Stromal cell of bone marrow (primary cell): Measurements from ENCODE around the gene TDRD1.
A peak's percentile ranks its signal among the peaks of the same experiment; 100 is the strongest.

Experiments used
- DNase-seq: peaks from one replicate; pipeline ENCODE4 v3.0.0-alpha.2; 2012; ENCODE audit warnings: low read depth

The TDRD1 gene

DNA sequence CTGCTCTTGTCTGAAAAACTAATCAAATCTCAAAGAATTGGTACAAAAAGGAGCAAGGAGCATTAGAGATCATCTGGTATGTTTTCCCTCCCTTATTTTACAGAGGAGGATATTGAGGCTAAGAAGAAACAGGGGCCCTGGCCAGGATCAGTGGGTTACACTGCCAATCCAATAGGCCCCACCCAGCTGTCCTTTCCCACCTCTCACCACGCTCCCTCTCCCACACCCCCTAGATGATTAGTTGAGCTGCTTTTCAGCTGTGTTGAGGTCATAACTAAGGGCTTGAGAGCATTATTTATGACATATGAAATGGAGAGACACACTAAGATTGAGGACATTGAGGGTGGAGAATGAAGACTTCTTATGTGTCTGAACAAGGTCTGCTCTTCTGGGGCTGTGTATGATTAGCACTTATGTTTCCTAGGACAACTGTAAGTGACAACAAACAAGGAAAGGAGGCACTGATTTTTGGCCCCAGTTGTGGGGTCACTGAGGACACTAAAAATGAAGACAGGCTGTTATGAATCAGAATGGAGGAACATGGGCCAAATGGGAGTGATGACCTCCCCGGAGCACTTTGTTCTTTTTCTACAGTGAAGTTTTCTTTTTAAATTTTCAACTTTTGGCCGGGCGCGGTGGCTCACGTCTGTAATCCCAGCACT lies 86.4 kb downstream of the TDRD1 start:
- peak; percentile 21 for DNase-seq

DNA sequence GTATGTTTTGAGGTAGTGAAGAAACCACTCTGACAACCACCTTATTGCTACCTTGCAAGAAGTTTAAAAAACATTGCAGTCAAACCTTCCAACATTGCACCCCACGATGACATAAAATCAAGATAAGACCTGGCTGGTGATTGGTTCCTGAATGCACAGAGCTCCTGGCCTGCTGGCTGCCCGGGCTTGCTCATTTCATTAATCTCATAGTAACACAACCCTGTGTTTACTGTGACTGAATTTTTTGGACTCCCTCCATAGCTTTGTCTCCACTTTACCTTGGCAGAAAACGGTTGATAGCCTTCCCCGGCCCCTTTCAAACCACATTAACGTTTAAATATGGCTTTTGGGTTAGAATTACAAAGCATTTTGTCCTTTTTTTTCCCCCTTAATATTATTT lies 87.4 kb downstream of the TDRD1 start:
- DNase-seq = no peak

DNA sequence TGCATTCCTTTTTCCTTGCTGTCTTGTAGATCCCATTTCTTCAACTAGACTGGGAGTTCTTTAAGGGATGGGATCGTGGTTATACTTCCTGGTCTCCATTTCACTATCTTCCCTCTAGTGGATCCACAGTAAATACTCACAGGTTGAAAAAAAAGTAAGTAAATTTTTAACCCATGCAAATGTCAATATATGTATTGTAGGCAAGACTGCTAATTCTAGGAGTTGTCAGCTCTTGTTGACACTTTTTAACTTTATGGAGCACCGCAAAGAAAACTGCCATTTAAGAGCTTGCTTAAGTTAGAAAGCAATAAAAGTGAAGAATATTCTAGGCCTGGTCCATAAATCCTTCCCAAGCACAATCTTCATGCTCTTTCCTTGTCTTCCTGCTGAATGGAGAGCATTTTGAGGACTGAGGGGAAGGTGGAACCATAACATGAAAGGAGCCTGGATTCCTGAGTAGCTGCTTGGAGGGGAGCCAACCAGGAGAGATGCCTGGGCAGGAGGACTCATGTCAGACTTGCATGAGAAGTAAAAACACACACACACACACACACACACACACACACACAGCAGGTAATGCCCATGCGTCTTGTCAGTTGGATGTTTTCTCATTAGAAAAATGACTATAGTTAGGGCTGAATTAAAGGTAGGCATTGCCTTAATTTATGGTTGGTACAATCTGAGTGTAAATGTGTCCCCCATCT lies 92.1 kb downstream of the TDRD1 start:
- no peak for DNase-seq

DNA sequence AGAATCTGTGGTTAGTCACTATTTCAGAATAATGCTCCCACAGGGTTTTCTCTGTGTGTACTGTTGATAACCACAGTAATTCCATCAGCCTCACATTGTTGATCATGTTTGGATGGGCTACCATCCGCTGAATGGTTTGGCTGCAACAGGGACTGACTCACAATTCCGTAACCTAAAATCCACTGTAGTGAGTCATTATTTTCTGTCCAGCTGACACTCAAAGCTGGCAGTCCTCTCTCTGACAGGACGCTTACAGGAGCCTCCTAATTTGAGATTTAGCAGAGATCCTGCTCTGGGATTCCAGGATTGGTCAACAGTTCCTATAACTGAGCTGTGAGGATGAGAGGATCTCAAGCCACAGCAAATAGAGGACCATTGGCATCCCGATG lies 92.6 kb downstream of the TDRD1 start:
- DNase-seq = peak; percentile 92

DNA sequence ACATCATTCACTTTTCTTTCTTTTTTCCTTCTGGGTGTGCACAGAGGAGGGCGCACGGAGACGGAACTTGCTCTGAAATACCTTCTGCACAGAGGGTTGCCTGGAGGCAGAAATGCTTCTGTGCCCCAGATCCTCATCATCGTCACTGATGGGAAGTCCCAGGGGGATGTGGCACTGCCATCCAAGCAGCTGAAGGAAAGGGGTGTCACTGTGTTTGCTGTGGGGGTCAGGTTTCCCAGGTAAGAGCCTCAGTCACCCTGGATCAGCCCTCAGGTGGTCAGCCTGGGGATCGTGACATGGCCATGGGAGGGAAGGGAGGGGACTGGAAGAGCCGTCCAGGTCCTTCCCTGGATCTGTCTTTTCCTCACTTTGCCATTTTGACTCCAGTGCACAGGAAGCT lies 93.5 kb downstream of the TDRD1 start:
- no peak for DNase-seq

DNA sequence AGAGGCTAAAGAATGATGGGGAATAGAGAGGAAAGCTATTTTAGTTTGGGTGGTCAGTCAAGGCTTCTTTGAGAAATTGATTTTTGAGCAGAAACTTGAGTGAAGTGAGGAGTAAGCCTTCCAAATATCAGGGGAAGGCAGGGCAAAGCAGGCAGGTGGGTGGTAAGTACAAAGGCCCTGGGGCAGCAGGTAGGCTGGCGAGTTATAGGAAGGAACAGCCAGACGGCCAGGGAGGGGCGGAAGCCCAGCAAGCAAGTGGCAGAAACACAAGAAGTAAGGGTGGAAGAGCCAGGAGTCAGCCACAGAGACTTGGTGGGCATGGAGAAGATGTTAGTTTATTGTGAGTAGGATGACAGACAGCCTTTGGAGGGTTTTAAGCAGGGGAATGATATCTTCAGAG lies 94.8 kb downstream of the TDRD1 start:
- DNase-seq = no peak

DNA sequence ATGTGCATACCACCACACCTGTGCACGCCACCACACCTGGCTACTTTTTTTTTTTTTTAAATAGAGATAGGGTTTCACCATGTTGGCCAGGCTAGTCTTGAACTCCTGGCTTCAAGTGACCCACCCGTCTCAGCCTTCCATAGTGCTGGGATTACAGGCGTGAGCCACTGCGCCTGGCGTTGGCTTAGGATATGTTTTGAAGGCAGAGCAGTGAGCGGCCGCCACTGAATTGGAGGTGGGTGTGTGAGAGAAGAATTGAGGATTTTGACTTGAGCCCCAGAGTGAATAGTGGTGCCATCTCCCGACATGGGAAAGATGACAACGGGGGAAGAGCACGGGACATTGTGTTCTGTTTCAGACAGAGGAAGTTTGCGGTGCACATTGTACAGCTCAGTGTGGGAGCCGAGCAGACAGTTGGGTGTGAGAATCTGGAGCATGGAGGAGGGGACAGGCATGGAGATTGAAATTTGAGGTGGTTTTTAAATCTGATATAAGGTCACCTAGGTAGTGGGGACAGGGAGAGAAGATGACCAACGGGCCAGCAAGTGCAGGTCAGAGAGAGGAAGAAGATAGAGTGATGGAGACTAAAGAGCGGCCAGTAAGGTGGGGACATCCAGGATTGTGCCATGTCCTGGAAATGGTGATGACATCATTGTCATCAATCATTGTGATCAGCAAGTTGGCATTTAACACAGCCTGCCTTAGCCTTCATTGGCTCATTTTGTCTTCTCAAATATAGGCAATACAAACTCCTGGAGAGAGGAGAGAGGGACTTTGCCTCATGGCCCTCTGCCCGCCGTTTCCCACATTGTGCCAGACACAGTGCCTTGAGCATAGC lies 95.7 kb downstream of the TDRD1 start:
- no peak for DNase-seq

DNA sequence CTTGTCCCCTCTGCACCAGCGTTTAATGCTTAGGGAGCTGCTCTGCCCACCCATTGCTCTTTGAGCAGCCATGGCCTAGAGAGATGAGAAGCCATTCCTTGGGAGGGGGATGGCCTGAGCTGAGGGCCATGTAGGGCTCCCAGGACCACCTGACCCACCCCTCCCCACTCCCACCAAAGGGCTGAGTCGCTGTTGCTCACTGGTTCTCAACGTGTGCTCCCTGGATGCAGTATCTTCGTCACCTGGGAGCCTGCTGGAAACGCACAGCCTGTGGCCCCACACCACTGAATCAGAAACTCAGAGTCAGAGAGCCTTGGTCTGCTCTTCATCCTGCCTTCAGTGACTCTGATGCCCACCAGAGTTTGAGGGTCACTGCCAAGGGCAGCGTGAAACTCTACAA lies 96.9 kb downstream of the TDRD1 start:
- DNase-seq = no peak

DNA sequence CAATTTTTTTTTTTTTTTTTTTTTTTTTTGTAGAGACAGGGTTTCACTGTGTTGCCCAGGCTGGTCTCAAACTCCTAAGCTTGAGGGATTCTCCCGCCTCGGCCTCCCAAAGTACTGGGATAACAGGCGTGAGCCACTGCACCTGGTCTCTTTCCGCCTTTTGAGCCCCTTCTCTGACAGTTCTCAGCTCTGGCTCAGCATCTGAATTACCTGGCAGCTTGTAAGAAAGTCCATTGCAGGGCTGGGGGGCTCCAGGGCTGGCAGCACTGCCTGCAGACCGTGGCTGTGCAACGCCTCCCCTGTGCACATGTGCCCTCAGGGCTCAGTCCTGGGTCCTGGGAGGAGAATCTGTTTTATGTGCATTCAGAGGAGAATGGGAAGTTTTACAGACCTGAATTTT lies 97.5 kb downstream of the TDRD1 start:
- DNase-seq = no peak

DNA sequence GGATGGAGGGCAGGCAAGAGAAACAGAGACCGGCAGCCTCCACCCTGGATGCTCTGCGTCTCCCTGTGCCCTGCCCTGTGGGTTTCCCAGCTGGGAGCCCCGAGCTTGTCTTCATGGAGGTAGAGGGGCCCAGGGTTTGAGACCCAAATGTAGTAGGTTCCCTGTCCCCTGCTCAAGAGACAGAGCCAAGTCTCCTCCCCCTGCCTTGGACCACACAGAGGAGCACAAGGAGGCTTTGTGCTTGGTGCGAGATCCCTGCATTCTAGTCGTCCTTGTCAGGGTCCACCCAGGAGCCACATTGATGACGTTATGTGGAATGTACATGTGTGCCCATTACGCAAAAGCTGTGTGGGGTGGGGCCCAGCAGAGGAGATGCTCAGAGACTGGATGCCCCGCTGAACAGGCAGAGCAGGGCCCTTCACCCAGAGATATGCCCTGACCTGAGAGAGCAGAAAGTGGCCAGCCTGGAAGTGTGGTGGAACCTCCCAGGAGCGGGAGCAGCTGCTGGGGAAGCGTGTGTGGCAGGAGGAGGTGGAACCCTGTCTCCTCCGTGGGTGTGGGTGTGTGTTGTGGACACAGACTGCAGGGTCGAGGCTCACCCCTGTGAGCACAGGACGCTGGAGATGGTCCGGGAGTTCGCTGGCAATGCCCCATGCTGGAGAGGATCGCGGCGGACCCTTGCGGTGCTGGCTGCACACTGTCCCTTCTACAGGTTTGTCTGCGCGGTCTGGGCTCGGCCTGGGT lies 99.2 kb downstream of the TDRD1 start:
- no peak for DNase-seq

DNA sequence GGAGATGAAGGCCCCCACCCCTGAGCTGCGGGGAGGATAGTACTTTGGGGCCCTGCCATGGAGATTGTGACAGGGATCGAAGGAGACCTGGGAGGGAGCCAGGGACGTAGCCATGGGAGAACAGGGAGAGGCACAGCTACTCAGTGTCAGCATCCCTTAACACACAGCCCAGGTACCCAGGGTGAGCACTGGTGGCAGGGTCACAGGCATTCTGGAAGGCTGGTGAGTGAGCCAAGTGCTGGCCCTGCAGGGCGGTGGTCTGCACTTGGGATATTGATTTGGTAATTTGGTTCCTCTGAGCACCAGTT lies 99.7 kb downstream of the TDRD1 start:
- DNase-seq = no peak

DNA sequence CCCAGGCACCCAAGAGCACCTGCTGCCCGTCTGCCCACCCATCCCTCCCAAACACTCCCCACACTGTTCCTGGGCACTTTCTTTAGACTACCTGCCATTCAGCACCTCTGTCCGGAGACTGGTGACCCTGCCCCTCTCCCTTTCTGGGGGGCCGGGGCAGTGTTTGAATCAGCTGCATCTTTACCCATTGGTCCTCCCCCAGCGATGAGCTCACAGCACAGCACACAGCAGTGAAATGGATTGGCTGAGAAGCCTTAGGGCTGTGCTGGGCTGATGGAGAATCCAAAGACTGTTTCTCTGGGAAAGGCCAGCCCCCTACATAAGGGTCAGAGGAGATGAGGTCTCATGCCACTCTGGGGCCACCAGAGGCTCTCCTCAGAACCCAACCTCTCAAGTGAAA lies 100.1 kb downstream of the TDRD1 start:
- DNase-seq = no peak

DNA sequence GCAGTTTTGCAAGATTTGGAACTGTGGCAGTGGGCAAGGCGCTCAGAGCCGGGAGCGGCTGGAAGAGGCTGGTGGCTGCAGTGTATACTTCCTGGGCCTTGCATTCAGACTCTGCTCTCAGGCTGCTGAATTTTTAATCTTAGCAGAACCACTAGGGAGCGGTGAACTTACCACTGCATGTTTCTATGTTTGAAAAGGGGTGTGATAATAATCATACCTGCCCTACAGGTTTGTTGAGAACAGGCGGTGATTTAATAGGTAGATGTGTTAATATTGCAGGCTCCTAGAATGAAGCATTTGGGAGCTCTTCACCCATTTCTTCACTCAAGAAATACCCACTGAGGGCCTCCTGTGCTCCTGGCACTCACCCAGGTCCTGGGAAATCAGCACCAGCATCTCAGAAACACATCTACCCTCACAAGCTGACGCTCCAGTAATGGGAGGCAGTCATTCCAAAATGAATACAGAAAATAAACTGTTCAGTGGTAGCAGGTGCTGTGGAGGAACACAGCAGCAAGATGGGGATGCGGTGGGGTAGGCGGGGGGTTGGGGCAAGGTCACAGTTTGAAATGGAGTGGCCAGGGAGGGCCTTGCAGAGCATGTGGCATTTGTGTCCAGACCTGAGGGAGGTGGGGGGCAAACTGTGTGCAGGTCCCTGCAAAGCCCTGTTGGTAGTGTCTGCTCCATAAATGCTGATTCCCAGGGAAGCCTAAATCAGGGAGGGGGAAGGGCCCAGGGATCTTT lies 100.9 kb downstream of the TDRD1 start:
- no peak for DNase-seq

DNA sequence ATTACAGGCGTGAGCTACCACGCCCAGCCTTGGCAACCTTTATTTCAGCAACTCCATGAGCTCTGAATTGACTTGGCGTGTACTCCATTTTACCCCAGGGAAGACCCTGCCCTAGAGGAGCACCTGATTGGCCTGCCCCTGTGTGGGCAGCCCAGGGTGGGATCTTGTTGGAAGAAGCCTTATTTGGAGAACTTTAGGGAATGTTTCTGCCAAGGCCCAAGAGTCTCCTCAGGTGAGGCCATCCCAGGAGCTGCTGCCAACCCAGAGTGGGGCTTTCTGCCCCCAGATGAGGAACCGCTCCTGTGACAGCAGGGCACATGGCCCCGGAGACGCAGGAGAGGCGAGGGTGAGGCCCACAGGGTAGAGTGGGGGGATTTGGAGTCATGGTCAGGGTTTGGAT lies 101.9 kb downstream of the TDRD1 start:
- DNase-seq = no peak

DNA sequence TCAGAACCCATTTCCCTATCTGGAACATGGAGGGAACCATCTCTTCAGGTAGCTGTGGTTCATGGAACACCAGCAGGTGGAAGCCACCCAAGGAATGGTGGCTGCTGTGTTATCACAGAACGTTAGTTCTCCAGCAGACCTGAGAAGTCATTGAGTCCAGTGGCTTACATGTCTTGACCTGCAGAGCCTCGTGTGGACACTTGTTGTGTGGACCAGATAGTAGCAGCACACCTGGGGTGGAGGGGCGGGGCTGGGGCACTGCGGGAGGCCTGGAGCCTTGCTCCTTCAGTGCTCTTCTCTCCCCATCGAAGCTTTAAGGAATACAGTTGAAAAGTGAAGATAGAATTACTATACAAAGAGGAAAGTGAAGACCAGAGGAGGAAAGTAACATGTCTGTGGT lies 102.3 kb downstream of the TDRD1 start:
- DNase-seq = no peak
